SK-N-SH (cell line): Measurements from ENCODE around the gene RRM2.

Experiments used
- CTCF ChIP-seq: fragments of 200-600 bp; sonication (generic); IDR thresholded peaks from 2 replicates; pipeline ENCODE4 v1.6.1; 2017; ENCODE audit warnings: antibody characterized with exemption, mild to moderate bottlenecking, moderate library complexity
- ELF1 ChIP-seq: IDR thresholded peaks from 2 replicates; pipeline ENCODE4 v1.4.0; 2012
- MEF2A ChIP-seq: IDR thresholded peaks from 2 replicates; pipeline ENCODE4 v1.4.0; 2012; ENCODE audit warnings: low read depth, borderline replicate concordance
- RFX5 ChIP-seq: IDR thresholded peaks from 2 replicates; pipeline ENCODE4 v1.6.1; 2012; ENCODE audit warnings: mild to moderate bottlenecking, improper control_type of control experiment, low read length

DNA sequence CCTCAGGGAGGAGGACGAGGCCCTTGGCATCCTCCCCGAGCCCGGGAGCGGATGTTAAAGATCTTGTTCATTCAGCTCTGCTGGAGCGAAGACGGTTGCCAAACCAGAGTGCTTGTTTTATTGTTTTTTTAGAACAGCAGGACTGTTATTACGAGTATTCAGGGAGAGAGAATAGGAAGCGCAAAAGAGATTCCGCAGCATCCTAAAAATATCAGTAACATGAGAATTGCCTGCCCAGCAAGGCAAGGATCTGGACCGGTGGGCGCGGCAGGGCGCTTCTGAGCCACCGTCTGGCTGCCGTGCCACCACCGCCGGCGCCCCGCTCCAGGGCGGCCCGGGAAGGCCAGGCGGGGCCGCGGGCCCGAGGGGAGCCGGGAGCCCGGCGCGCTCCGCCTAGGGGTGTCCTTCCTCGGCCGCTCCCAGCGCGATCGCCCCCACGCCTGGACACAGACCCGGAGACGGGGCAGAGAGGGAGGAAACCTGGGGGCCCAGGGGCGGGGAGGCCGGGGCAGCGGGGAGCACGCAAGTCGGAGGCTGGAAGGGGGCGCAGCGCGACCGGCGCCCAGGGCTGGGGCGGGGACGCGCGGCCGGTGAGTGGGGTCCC, 43.2 kb upstream of the RRM2 start:
- TF ChIP-seq CTCF (no peak), MEF2A (no peak), RFX5 (no peak), ELF1 (no peak)
